ENCODE data around the gene ZNF724. TPM values are rescaled to one million over a fixed set of nuclear protein-coding genes. Genes with fewer than 3 reads are reported as not detected.
A peak's percentile ranks its signal among the peaks of the same experiment; 100 is the strongest.

The ZNF724 gene
- total RNA-seq, 1 donor from 2014 or later, result 1.7 TPM

DNA sequence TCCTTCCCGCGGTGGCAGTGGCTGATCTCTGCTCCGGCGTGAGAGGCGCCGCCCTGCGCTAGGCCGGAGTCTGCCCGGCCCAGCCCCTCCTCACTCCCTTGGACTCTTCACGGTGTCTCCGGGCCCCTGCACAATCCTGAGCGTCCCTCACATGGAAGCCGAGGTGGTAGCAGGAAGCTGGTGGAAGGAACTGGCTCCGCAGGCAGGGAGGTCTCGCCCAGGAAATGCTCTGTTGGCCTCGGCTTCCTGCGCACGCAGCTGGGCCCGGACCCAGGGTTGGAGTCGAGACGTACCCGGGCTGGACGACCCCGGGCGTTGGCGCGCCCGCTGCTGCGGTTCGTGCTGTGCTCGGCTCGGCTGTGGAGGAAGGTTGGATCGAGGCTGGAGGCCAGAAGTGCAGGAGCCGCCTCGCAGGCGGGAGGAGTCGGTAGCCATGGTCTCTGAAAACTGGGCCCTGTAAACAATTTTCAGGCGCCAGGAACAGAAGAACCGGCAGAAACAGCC, 46.3 kb downstream of the ZNF724 start:
- Histone ChIP-seq H3K4me3 (peak overlapping the region; percentile 25), H3K36me3 (no peaks in the 10 kb centered on the region), H3K27me3 (ENCODE audit: low read depth) (no peaks in the 10 kb centered on the region), H3K4me1 (no peaks in the 10 kb centered on the region), H3K9me3 (peaks cover 20% of the 10 kb centered on the region), H3K27ac (no peak overlapping the region)
- ATAC-seq (peak in 1 of 2 donors; percentile 27), DNase-seq (no peak)
- TF ChIP-seq, protein P1, sequence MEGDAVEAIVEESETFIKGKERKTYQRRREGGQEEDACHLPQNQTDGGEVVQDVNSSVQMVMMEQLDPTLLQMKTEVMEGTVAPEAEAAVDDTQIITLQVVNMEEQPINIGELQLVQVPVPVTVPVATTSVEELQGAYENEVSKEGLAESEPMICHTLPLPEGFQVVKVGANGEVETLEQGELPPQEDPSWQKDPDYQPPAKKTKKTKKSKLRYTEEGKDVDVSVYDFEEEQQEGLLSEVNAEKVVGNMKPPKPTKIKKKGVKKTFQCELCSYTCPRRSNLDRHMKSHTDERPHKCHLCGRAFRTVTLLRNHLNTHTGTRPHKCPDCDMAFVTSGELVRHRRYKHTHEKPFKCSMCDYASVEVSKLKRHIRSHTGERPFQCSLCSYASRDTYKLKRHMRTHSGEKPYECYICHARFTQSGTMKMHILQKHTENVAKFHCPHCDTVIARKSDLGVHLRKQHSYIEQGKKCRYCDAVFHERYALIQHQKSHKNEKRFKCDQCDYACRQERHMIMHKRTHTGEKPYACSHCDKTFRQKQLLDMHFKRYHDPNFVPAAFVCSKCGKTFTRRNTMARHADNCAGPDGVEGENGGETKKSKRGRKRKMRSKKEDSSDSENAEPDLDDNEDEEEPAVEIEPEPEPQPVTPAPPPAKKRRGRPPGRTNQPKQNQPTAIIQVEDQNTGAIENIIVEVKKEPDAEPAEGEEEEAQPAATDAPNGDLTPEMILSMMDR (IDR thresholded peaks at IDR 0.05), result no peak
- intact Hi-C loops (cut with DNase I), result no loop called here

DNA sequence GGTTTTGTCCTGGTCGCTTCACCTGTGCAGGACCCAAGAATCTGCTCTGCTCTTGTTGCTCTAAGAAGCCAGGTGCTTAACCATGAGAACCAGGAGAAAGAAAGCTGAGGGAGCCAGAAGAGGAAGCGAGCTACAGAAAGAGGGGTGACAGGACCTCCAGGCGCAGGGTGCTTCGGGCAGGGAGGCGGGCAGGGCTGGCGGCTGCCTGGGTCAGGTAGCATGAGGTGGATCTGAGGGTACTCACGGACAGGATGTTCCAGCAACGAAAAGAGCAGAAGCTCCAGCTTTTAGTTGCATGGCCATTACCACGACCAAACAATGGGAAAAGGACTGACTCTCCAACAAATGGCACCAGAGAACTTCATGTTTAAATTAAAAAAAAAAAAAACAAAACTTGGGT, 59.9 kb downstream of the ZNF724 start:
- H3K9me3 ChIP-seq, result peaks cover 8% of the 10 kb centered on the region
- DNase-seq (no peak), ATAC-seq (no peak)
- no peak overlapping the region for H3K4me3 ChIP-seq
- intact Hi-C loops (cut with DNase I), result no loop called here
- H3K36me3 ChIP-seq, result no peaks in the 10 kb centered on the region
- TF ChIP-seq, protein P1 (IDR thresholded peaks at IDR 0.05), result no peak
- no peaks in the 10 kb centered on the region for H3K4me1 ChIP-seq
- H3K27ac ChIP-seq, result no peak overlapping the region
- no peaks in the 10 kb centered on the region for H3K27me3 ChIP-seq (ENCODE audit: low read depth)

DNA sequence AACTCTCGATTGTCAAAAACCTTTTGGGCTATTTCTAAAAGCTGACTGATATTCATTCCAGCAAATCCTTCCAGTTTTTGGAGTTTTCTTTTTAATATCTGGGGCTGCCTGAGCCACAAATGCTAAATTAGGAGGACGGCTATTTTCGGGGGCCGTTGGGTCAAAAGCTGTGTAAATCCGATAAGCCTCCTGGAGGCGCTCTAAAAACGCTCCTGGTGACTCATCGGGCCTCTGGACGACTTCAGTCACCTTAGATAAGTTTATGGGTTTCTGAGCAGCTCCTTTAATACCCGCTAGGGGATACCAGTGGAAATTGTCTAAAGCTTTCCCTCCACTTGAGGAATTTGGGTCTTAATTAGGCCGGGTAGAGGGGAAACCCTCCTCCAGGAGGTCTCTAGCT, 66.9 kb downstream of the ZNF724 start:
- H3K4me3 ChIP-seq, result no peak overlapping the region
- TF ChIP-seq, protein P1 (IDR thresholded peaks at IDR 0.05), result no peak
- intact Hi-C loops (cut with DNase I), result no loop called here
- H3K36me3 ChIP-seq, result no peaks in the 10 kb centered on the region
- no peak overlapping the region for H3K27ac ChIP-seq
- H3K27me3 ChIP-seq (ENCODE audit: low read depth), result no peaks in the 10 kb centered on the region
- ATAC-seq (no peak), DNase-seq (no peak)
- no peaks in the 10 kb centered on the region for H3K4me1 ChIP-seq
- H3K9me3 ChIP-seq, result no peaks in the 10 kb centered on the region

Other genes starting within 250 kb of the ZNF724 start
- gene ZNF728, start 247.2 kb downstream of the ZNF724 start, total RNA-seq, result 0.74 TPM
- gene ZNF730, start 133.4 kb downstream of the ZNF724 start, total RNA-seq, result 0.74 TPM
- gene ZNF91, start 145.1 kb upstream of the ZNF724 start, total RNA-seq, result 54.2 TPM